GM21515 (cell line): ENCODE results near the gene DHDDS.

Source experiments
- ATAC-seq: cut with Tn5 transposase; IDR thresholded peaks from one replicate; pipeline ENCODE4 v1.9.1; 2021; ENCODE audit not compliant: unreplicated experiment

DHDDS gene

DNA sequence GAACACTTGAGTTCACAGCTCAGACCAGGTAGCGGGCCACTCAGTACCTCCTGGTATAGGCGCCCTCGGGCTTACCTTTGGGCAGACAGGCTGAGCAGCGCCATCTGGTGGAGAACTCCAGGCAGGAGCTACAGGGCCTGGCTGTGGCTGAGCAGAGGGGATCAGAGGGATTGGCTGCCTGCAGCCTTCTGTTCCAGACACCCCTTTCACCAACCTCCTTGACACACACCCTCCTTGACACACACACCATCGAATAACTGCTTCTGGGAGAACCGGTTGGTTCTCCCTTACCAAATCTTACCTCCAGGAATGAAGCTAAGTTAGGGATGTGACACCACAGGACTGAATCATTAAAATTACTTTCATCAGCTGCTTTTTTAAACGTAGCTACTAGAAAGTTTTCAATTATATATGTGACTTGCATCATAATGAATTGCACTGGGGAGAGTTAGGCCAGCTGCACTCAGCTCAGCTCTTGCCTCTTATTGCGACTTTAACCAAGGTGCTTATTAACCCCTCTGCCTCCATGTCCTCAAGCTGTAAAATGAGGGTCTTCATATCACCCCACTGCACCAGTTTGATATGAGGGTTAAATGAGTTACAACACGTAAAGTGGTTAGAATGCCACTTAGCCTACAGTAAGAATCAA is 14.9 kb upstream of the DHDDS start:
- ATAC-seq = no peak

DNA sequence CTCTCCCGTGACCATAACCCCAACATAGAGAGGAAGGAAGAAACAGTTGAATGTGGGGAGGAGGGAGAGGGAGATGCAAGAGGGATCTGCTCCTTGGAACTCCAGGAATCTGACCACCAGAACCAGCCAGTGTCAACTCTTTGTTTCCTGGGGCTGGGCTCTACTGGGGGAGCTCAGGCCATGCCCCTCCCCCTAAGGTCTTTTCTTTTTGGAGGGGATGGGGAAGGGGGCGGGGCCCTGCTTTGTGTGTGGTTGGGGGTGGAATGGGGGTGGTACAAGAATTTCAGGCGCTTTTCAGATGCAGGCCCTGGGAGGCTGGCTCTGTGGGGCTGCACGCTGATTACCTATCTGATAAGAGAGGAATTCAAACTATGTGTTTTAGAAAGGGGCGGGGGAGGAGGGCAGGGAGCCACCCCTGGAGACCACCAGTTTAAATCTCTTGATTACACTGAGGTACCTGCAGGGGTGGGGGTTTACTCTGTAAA is 13.2 kb upstream of the DHDDS start:
- ATAC-seq = no peak

DNA sequence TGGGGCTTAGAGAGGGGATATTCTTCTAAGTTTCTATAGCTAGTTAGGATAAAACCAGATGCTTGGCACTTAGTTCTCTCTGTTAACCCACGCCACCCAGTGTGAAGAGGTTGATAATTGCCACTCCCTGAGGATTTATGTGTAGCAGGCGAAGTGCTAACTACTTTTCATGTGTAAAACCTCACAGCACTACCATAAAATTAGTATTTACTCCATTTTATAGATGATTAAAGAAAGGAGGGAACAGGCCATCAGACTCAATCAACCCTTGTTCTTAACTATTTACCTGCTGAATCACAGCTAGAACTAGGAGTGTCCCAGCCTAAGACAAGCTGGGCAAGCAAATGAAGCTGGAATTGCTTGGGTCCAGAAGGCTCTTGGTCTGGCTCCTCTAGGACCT is 12.6 kb upstream of the DHDDS start:
- no peak for ATAC-seq

DNA sequence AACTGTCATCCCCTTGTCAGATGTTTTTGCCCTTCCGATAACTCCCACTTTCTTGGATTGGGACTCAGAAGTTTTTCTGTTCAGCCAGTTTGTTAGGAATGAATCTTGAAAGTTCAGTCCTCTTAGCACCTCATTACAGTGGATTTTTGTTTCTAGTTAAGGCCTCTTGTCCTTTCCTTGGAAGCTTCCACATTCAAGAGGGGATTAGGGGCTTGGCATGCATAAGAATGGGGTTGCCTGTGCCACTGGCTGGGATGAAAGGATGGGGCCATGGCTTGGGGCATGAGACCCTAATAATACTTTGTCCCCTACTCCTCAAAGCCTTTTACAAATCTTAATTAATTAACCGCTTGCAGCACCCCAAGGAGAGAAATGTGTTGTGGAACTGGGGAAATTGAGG is 2.4 kb upstream of the DHDDS start:
- ATAC-seq = no peak

DNA sequence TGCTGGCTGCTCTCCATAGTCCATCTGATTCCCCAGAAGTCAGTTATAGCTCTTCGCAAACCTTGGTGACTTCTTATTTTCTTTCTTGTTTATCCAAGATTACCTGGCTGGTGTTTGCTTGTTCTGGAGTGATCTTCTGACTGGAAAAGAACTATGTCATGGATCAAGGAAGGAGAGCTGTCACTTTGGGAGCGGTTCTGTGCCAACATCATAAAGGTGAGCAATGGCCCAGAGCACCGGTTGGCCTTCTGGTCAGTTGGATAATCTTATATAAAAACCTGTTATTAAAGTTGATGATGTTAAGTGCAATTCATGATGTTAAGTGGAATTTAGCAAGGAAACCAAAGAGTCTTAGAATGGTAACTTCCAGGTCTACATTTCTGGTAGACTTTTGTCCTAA is 672 bp downstream of the DHDDS start:
- no peak for ATAC-seq

DNA sequence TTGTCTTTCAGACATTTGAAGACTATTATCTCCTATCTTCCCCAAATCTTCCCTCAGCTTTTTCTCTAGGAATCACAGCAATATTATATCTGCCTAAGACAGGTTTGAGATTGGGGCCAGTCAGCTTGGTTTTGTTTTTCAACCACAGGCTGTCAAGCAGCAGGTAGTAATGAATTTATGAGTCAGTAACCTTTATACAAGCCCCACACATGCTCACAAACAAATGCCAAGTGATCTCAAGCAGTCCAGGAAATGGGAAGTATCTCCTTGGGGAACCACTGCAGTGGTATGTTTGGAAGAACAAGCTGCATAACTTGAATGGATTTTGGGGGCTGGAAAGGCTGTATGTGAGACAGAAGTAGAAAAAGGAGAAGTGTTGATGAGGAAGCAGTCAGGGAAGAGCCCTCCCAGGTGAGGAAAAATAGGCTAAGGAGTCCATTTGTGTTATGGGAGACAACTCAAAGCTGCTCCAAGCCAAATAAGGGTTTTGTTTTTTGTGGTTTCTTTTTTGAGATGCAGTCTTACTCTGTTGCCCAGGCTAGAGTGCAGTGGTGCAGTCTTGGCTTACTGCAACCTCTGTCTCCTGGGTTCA is 2.1 kb downstream of the DHDDS start:
- no peak for ATAC-seq

DNA sequence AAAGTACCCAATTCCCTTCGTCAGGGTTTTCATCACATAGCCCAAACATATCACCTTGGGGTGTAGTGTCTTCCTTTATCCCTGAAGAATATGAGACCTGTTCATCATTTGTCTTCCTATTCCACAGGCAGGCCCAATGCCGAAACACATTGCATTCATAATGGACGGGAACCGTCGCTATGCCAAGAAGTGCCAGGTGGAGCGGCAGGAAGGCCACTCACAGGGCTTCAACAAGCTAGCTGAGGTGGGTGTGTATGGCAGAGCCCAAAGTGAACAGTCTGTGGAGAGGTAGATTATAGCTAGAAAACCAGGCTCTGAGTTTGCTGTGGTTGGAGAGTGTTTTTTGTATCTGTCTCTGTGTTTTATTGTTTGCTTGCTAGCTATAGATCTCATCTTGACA is 5.9 kb downstream of the DHDDS start:
- no peak for ATAC-seq

DNA sequence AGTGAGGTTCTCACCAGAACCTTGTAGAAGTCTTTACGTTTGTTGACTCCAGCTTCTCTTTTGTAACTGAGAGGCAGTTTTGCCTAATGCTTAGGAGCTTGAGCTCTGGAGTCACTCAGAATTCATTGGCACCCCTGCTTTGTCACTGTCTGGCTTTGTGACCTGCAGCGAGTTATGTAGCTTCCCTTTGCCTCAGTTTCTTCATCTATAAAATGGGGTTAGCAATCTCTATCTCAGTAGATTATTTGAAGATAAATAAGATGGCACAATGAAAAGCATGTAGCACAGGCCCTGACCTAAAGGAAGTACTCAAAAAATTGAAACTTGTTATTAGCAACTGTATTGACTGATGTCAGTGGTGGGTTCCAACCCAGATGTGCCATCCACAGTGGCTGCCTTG is 8.1 kb downstream of the DHDDS start:
- ATAC-seq = no peak

DNA sequence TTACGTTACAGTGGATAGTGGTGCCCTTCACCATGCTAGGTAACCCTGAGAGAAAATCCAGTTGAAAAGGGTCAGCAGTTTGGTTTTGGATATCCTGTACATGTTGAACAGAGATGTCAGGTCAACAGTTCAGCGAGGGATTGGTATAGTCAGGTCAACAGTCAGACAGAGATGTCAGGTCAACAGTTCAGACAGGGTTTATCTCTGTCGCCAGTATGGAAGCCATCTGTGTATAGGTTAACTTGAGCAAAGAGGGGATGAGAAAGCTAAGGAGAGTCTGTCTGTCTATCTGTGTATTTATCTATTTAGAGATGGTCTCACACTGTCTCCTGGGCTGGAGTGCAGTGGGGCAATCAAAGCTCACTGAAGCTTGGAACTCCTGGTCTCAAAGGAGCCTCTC is 17.7 kb downstream of the DHDDS start:
- ATAC-seq = no peak

DNA sequence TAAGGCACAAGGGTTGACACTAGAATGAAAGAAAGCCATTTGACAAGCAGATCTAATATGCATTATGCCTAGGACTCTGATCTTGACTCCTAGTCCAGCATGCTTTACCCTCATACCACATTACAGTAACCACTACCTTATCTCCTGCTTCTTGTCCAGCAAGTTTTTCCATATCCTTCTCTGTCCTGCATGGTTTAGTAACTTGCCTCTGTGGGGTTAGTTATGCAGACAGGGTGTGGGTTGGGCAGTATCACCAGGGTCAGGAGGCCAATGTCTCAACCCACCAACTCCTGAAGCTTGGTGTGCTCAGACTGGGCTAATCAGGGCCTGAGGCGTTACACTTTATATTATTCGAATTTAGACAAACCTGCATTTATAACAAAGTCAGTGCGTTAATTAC is 18.8 kb downstream of the DHDDS start:
- no peak for ATAC-seq

DNA sequence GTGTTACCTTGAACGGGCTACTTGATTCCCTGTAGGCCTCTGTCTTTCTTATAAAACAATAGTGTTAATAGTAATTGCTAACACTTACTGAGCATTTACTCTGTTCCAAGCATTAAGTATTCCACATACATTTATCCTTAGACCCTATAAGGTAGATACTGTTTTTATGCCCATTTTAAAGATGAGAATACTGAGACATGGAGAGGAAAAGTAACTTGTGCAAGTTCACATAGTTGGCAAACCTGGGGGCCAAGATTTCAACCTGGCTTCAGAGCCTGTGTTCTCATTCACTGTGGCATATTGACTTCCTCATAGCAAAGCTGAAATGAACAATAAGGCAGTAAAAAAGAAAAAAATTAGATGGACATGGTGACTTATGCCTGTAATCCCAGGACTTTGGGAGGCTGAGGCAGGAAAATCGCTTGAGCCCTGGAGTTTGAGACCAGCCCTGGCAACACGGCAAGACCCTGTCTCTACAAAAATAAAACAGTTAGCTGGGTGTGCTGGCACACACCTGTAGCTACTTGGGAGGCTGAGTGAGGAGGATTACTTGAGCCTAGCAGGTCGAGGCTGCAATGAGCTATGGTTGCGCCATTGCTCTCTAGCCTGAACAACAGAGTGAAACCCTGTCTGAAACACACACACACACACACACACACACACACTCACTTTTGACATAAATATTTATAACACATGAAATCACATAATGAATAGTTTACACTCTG is 20.5 kb downstream of the DHDDS start:
- ATAC-seq = no peak

DNA sequence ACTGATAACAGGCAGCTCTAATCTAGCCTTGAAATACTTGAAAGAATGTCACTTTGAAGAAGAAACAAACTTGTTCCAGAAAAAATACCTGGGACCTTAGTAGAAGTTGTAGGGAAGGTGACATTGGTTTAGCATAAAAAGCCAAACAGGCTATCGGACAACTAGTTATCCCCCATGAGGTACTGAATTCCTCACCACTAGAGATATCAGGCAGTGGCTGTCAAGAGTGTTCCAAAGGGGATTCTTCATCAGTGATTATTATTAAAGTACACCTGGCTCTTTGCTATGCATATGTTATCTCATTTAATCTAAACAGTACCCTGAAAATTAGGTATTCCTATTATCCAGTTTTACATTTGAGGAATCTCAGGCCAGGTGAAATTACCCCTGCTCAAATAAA is 27.0 kb downstream of the DHDDS start:
- ATAC-seq = no peak

DNA sequence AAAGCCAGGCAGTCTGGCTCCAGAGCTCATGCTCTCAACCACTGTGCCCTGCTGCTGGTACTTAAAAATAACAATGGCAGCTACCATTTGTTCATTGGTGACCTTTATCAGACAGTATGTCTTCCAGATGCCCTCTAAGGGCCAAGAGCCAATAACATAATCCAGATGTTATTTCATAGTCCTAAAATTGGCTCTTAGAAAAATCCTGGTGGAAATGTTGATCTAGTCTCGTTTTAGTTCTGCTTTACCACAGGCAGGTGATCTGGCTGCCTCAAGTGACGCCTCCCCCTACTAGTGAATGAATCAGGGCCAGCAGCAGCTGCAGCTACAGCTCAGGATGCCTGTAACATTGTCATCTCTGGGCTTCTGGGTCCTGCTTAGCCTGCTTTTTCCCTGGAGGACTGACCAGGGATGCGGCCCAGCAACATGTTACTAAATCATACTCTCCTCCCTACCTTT is 27.5 kb downstream of the DHDDS start:
- no peak for ATAC-seq

DNA sequence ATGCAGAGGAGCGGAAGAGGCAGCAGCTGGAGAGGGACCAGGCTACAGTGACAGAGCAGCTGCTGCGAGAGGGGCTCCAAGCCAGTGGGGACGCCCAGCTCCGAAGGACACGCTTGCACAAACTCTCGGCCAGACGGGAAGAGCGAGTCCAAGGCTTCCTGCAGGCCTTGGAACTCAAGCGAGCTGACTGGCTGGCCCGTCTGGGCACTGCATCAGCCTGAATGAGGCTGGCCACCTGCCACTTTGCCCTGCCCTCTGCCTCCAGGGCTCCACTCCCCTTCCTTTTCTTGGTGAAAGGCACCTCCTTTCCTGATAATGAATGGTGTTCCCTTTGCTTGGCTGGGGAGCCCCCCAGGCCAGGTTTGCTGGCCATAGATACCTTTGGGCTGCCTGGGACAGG is 36.8 kb downstream of the DHDDS start:
- ATAC-seq = no peak

DNA sequence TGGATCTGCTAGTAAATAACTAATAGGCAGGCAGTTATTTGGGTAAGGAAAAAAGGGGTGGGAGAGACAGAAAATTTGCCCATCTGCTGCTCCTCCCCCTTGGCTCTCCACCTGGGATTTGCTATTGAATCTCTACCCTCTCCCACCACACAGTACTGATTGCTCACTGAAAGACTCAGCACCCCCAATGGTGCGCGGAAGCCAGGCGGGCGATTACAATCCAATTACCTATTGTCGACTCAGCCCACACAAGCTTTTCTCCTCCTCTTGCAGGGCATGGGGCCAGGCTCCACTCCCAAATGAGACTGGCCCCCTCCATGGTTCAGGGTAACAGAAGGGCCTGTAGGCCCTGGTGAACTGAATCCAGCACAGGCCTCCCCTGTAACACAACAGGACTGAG is 37.4 kb downstream of the DHDDS start:
- no peak for ATAC-seq

DNA sequence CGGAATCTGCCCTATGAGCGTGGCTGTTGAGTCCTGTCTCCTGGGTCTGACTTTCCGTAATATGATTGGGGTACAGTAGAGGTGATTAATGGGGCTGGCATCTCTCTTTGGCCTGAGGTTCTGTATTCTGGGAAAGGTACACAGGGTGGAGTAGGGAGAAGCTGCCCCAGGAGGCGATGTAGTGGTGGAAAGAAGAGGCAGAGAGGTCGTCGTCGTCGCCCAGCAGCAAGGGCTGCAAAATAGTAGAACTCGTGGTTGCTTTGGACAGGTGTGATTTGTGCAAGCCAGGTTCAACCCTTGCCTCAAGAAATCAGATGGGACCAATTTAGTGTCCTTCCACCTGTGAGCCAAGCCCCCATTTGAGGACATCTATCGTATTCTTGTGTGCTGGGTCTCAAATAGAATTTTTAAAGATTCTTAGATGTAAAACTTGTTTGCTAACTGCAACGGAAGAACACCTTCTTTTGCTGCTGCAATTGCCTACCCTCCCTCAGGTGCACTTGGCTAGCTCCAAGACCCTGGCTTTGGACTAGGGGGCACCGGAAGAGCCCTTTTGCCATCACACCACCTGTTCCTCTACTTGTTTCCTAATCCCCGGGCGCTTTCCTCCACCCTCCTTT is 38.9 kb downstream of the DHDDS start:
- no peak for ATAC-seq

DNA sequence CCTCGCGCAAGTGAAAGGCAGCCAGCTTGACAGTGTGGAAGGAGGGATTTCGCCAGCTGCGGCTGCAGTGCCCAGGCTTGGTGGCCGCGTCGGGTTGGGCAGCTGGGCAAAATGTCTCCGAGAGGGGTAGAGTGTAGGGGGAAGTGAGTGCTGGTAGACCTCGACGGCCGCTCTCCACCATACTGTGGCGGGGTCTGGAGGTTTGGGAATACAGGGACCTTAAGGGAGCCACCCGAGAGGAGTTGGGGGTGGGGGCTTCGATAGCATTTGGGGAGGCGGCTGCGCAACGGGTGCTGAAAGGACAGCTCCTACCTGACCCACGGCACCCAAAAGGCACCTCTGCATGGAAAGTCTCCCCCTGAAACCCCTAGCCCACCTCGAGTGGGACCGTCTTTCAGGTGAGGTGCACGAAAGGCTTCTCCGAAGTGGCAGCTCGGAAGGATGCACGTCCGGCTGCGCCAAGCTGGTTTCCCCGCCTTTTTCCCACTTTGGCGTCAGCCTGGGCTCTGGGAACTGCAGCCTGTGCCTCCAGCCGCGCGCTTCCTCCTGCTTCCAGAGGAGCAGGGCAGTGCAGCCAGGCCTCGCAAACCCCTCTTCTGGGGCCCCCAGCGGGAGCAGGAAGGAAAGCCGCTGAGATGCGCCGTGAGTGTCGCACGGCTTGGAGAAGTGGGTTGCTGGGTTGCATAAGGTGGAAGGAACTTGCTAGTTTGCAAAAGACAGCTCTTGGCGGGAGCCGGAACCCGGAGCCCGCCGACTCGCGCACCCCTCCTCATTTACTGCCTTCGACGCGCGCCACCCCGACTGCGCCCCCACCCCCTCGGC is 39.6 kb downstream of the DHDDS start:
- ATAC-seq = peak; percentile 23

DNA sequence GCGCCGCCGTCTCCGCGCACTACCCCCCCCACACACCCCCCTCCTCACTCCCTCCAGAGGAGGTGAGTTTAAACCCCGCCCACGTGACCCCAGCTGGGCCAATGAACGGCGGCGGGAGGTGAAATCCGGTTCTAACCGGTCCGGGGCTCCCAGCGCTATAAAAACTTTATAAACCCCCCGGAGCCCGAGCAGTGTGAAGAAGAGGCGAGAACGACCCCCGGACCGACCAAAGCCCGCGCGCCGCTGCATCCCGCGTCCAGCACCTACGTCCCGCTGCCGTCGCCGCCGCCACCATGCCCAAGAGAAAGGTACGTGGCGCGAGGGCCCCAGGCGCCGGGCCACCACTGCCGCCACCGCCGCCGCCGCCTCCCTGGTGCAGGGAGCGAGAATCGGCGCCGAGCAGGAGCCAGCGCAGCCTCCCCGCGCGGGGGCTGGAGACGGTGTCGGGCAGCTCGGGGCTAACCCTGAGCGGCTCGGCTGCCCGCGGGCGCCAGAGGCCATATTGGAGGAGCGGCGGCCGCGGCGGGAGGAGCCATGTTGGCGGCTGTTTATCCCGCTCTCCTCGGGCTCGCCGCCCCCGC is 40.3 kb downstream of the DHDDS start, which contains the start of gene HMGN2:
Gene HMGN2 (plus strand): TSS at position 121 of the 581 bp plus-strand sequence. CDS start 173 bp downstream, at position 294.
- peak; percentile 40 for ATAC-seq

DNA sequence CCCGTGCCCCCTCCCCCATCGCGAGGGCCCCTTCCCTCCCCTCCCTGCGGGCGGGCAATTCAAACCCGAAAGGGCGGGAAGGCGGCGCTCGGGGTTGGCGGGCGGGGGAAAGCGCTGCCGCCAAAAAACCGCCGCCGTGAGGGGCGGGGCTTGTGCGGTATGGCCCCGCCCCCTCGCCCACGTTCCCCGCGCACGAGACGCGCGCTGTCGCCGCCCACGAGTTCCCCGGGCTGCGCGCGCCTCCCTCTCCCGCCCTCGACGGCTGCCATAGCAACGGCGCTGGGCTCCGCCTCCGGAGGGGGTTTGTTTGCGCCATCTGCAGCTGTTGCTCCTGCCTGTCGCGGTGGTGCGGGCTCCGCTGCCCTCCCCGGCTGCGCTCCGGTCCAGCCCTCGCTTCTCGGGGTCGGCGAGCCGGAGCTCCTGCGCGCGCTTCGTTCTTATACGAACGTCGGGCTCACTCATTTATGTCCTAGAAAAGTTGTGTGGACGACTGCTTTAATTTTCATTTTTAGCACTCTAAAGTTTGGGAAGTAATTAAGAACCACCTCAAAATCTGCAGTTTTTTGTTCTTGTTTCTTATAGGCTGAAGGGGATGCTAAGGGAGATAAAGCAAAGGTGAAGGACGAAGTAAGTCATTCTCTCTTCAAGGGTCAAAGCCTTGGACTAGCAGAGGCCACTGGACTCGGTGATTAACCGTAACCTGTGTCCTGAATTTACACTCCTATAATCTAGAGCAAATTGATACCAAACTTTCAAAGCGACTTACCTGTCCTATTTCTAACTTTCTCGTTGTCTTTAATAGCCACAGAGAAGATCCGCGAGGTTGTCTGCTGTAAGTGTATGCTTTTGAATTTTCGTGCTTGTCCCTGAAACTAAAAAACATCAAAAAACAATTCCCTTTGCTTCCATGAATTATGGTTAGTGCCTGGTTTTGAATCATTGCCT is 41.1 kb downstream of the DHDDS start:
- ATAC-seq = peak; percentile 58
